ENCODE results near the gene ADAMTS17. TPM values are rescaled to one million over a fixed set of nuclear protein-coding genes. Genes with fewer than 3 reads are reported as not detected.
A peak's percentile ranks its signal among the peaks of the same experiment; 100 is the strongest.

The ADAMTS17 gene
- total and polyA plus RNA-seq, 11 donors = 0.30 to 2.4 (median 1.2) TPM

GRCh38 chr15:100254285-100254684 lies 87.5 kb downstream of the ADAMTS17 start:
- no peak overlapping the region for H3K27ac ChIP-seq
- H3K9me3 ChIP-seq = no peaks in the 10 kb centered on the region
- H3K4me1 ChIP-seq = peaks cover 0 to 7% (median 0%) of the 10 kb centered on the region in 12 donors
- no peak for TF ChIP-seq POLR2A (IDR thresholded peaks at IDR 0.05)
- TF ChIP-seq, protein P1, sequence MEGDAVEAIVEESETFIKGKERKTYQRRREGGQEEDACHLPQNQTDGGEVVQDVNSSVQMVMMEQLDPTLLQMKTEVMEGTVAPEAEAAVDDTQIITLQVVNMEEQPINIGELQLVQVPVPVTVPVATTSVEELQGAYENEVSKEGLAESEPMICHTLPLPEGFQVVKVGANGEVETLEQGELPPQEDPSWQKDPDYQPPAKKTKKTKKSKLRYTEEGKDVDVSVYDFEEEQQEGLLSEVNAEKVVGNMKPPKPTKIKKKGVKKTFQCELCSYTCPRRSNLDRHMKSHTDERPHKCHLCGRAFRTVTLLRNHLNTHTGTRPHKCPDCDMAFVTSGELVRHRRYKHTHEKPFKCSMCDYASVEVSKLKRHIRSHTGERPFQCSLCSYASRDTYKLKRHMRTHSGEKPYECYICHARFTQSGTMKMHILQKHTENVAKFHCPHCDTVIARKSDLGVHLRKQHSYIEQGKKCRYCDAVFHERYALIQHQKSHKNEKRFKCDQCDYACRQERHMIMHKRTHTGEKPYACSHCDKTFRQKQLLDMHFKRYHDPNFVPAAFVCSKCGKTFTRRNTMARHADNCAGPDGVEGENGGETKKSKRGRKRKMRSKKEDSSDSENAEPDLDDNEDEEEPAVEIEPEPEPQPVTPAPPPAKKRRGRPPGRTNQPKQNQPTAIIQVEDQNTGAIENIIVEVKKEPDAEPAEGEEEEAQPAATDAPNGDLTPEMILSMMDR (IDR thresholded peaks at IDR 0.05) = no peak
- ATAC-seq (no peak), DNase-seq (no peak)
- no peaks in the 10 kb centered on the region for H3K36me3 ChIP-seq
- WGBS, 4 donors = 66 to 84% (median 69%) methylated on average over 5 of the region's 5 CpGs
- no peaks in the 10 kb centered on the region for H3K27me3 ChIP-seq
- intact Hi-C loops (cut with DNase I) = no loop called here
- no peak overlapping the region for H3K4me3 ChIP-seq

DNA sequence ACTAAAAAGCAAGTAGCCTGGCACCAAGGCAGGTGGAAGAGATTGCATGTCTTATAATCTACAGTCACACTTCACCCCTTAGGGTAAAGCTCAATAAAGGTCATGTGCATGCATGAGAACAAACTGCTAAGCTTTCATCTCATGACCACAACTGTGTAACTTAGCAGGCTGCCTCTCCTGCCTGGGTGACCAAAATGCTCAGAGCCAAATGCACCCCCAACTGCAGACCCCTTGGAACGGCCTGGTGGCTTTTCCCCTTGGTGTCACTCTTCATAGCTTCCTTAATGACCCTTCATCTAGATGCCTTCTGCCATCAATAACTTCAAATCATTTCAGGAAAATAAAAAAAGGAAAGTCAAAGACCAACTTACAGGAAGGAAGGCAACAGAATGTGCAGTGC lies 88.1 kb downstream of the ADAMTS17 start:
- Histone ChIP-seq H3K4me3 (no peak overlapping the region), H3K9me3 (no peaks in the 10 kb centered on the region), H3K4me1 (peaks cover 0 to 7% (median 0%) of the 10 kb centered on the region in 12 donors), H3K27ac (no peak overlapping the region), H3K36me3 (no peaks in the 10 kb centered on the region), H3K27me3 (no peaks in the 10 kb centered on the region)
- DNase-seq = no peak
- no peak for ATAC-seq
- TF ChIP-seq, protein P1 (IDR thresholded peaks at IDR 0.05) = no peak
- TF ChIP-seq POLR2A (IDR thresholded peaks at IDR 0.05) = no peak
- intact Hi-C loops (cut with DNase I) = no loop called here
- 57 to 75% (median 71%) methylated on average over 1 of the region's 1 CpG for WGBS, 4 donors

GRCh38 chr15:100252779-100253417 lies 88.9 kb downstream of the ADAMTS17 start:
- Histone ChIP-seq H3K27me3 (no peaks in the 10 kb centered on the region), H3K4me1 (peaks cover 0 to 7% (median 0%) of the 10 kb centered on the region in 12 donors), H3K9me3 (no peaks in the 10 kb centered on the region), H3K27ac (no peak overlapping the region), H3K4me3 (no peak overlapping the region), H3K36me3 (no peaks in the 10 kb centered on the region)
- ATAC-seq (no peak), DNase-seq (no peak)
- intact Hi-C loops (cut with DNase I) = no loop called here
- 79 to 94% (median 85%) methylated on average over 9 of the region's 9 CpGs for WGBS, 4 donors
- no peak for TF ChIP-seq POLR2A (IDR thresholded peaks at IDR 0.05)
- TF ChIP-seq, protein P1 (IDR thresholded peaks at IDR 0.05) = no peak

GRCh38 chr15:100252359-100252758 lies 89.4 kb downstream of the ADAMTS17 start:
- no peaks in the 10 kb centered on the region for H3K9me3 ChIP-seq
- intact Hi-C loops (cut with DNase I) = no loop called here
- TF ChIP-seq, protein P1 (IDR thresholded peaks at IDR 0.05) = no peak
- no peak for TF ChIP-seq POLR2A (IDR thresholded peaks at IDR 0.05)
- H3K4me3 ChIP-seq = no peak overlapping the region
- H3K36me3 ChIP-seq = no peaks in the 10 kb centered on the region
- 85 to 88% (median 88%) methylated on average over 3 to 9 of the region's 9 CpGs for WGBS, 4 donors
- ATAC-seq (no peak), DNase-seq (peak in 1 of 5 donors; percentile 12)
- H3K4me1 ChIP-seq = peaks cover 0 to 7% (median 0%) of the 10 kb centered on the region in 12 donors
- H3K27ac ChIP-seq = no peak overlapping the region
- H3K27me3 ChIP-seq = no peaks in the 10 kb centered on the region

Data from heart left ventricle (tissue), 16 donors.